Stimulated activated CD4-positive, alpha-beta T cell treated with anti-CD3 and anti-CD28 coated beads, Interleukin-15, amount 100 ng/mL, for 48 hours (primary cell): ENCODE data around the gene CCDC51.

Experiments
- DNase-seq, 2 donors: peaks; one replicate each; pipeline ENCODE4 v3.0.0-alpha.2; 2020; ENCODE audit warnings: low read depth in 2 of 2

Gene CCDC51

GRCh38 chr3:48433472-48434118, 6.3 kb downstream of the CCDC51 start:
- no peak for DNase-seq

- DNase-seq = no peak
These were observed 7.2 kb downstream of the CCDC51 start for GRCh38 chr3:48432411-48433371.

- no peak for DNase-seq
These were observed 8.5 kb downstream of the CCDC51 start for GRCh38 chr3:48431224-48432029.

GRCh38 chr3:48430708-48431101, 9.2 kb downstream of the CCDC51 start:
- DNase-seq = no peak

- no peak for DNase-seq
These were observed 9.8 kb downstream of the CCDC51 start, which contains the start of gene PLXNB1 for GRCh38 chr3:48429960-48430707. PLXNB1 (minus strand) TSS chr3:48430086; CDS start chr3:48424611, 5,475 bp downstream.

- DNase-seq = peak in 1 of 2 donors; percentile 41
These were observed 10.5 kb downstream of the CCDC51 start for GRCh38 chr3:48429317-48429959.

GRCh38 chr3:48428572-48429316, 11.2 kb downstream of the CCDC51 start:
- no peak for DNase-seq

- no peak for DNase-seq
These were observed 11.8 kb downstream of the CCDC51 start for GRCh38 chr3:48428088-48428571.

- DNase-seq = no peak
These were observed 12.3 kb downstream of the CCDC51 start for GRCh38 chr3:48427630-48427962.

GRCh38 chr3:48426944-48427629, 12.8 kb downstream of the CCDC51 start:
- no peak for DNase-seq

GRCh38 chr3:48426401-48426909, 13.5 kb downstream of the CCDC51 start:
- no peak for DNase-seq

GRCh38 chr3:48425281-48425812, 14.6 kb downstream of the CCDC51 start:
- no peak for DNase-seq

GRCh38 chr3:48423883-48424695, 15.8 kb downstream of the CCDC51 start:
- DNase-seq = no peak

- DNase-seq = no peak
These were observed 16.6 kb downstream of the CCDC51 start for GRCh38 chr3:48423241-48423882.

- no peak for DNase-seq
These were observed 17.2 kb downstream of the CCDC51 start for GRCh38 chr3:48422681-48423080.

GRCh38 chr3:48422272-48422671, 17.6 kb downstream of the CCDC51 start:
- no peak for DNase-seq

- no peak for DNase-seq
These were observed 19.4 kb downstream of the CCDC51 start for GRCh38 chr3:48420561-48420960.

- no peak for DNase-seq
These were observed 20.3 kb downstream of the CCDC51 start for GRCh38 chr3:48419597-48419996.
